NCI-H2107 (cell line): Measurements from ENCODE around the gene ANO1.

Experiments used
- DNase-seq: peaks from one replicate; lab custom pipeline; 2025; lab: John Stamatoyannopoulos, UW

Gene ANO1

GRCh38 chr11:70050243-70050642 lies 27.9 kb upstream of the ANO1 start:
- DNase-seq = no peak

GRCh38 chr11:70054004-70054403 lies 24.1 kb upstream of the ANO1 start:
- no peak for DNase-seq

GRCh38 chr11:70055444-70055843 lies 22.7 kb upstream of the ANO1 start:
- no peak for DNase-seq

DNA sequence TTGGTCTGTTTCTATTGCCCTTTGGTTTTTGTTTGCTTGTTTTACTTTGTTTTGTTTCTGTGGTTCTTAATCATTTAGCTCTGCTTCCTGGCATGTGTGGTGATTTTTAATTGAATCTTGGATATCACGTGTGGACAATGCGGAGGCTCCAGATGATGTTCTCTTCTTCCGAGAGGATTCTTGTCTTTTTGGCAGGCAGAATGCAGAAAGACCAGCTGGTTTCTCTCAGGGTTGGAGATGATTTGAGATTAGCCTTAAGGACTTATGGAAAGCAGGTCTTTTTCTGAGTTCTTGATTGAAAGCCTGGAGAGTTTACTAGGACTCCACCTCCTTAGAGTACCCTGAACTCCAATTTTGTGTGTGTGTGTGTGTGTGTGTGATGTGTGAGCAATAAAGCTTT lies 21.0 kb upstream of the ANO1 start:
- no peak for DNase-seq

DNA sequence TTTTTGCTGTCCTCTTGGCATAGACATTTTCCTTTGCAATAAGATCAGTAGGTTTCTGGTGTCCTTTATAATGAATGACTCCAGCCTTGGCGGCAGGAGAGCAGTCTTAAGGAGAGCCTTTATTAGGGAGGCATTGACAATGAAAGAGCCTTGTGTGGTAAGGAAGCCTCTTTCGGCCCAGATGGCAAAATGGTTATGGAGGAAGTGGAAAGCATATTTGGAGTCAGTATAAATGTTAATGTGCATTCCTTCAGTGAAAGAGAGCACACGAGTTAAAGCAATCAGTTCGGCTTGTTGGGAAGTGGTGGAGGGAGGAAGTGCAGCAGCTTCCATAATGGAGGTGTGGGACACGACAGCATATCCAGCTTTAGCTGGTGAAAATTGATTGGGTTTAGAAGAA lies 18.1 kb upstream of the ANO1 start:
- DNase-seq = no peak

GRCh38 chr11:70060611-70061293 lies 17.4 kb upstream of the ANO1 start:
- no peak for DNase-seq

GRCh38 chr11:70061734-70062133 lies 16.4 kb upstream of the ANO1 start:
- DNase-seq = no peak

- no peak for DNase-seq
Measured at GRCh38 chr11:70063121-70063520, 15.0 kb upstream of the ANO1 start.

GRCh38 chr11:70063555-70063954 lies 14.6 kb upstream of the ANO1 start:
- DNase-seq = no peak

GRCh38 chr11:70064008-70064725 lies 13.9 kb upstream of the ANO1 start:
- no peak for DNase-seq

DNA sequence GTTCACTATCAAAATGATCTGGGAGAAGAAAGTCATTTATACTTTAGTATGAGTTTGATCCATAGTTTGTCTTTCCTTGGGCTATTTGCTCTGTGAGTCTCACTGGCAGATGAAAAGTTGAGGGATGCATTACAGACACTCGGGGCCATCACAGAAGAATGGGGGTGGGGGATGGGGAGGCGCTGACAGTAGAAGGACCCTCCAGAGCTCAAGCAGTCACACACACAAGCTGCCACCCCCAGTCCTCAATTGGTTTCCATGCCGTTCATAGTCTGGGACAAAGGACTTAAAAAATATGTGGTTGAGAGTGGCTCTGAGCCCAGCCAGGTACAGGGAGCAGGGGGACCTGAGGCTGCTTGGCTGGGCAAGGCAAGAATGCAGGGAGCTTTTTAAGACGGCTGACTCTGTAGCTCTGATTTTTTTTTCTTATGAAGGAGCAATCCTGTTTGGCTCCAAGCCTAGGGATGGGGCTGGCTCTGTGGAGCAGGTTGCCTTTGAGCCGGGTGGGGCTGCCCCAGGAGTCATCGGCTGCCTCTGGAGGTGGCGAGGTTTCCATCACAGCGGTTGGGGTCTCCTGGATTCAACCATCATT lies 13.3 kb upstream of the ANO1 start:
- DNase-seq = no peak

- no peak for DNase-seq
Measured at GRCh38 chr11:70065318-70066135, 12.6 kb upstream of the ANO1 start.

DNA sequence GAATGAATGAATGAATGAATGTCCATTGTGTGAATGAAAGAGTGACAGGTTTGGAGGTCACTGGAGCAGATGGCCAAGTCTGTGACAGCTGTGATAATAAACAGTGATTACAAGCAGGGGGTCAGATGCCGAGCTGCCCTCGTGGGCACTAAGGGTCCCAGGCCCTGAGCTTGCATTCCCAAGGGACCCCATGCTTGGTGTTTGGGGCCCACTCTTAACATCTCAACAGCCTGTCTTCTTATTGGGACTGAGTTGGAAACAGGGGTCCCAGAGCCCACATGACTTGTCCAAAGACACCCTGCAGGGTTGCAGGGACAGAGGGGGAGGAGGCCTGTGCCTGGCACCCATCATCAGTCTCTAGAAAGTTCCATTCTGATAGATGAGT lies 12.0 kb upstream of the ANO1 start:
- DNase-seq = no peak

DNA sequence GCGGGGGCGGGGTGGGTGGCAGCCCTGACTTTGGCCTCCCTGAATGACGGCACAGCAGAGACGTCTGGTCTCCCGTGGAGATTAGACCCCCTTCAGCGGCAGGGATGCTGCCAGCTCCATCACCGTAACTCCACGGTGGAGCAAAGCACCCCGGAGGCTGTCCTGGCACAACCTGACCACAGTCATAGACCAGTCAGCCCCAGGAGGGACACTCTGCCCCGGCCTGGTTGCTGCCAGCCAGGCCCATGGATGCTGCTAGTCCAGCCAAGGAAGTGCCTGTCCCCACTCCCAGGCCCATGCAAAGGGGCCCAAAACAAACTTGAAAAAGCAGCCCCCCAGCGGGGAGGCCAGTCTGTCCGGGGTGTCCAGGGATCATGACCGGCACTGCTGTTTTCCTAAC lies 11.5 kb upstream of the ANO1 start:
- no peak for DNase-seq

DNA sequence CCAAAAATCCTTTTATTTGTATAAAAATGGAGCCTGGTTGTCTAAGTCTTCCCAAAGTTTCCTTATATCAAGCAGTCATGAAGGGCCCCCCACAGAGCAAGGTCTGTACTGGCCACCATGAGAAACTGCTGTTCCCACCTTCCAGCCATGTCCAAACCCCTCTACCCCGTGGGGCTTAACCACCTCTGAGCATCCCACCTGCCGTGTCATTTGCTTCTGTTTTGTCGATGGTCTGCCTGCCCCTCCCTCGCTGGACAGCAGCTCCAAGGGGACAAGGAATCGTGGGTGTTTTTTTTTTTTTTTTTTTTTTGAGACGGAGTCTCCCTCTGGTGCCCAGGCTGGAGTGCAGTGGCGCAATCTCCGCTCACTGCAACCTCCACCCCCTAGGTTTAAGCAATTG lies 11.1 kb upstream of the ANO1 start:
- no peak for DNase-seq

- DNase-seq = no peak
Measured at GRCh38 chr11:70067591-70068341, 10.4 kb upstream of the ANO1 start.

- no peak for DNase-seq
Measured at GRCh38 chr11:70068345-70068744, 9.8 kb upstream of the ANO1 start.

GRCh38 chr11:70068950-70069349 lies 9.2 kb upstream of the ANO1 start:
- no peak for DNase-seq

GRCh38 chr11:70070706-70071105 lies 7.4 kb upstream of the ANO1 start:
- no peak for DNase-seq

- no peak for DNase-seq
Measured at GRCh38 chr11:70071996-70072395, 6.1 kb upstream of the ANO1 start.

DNA sequence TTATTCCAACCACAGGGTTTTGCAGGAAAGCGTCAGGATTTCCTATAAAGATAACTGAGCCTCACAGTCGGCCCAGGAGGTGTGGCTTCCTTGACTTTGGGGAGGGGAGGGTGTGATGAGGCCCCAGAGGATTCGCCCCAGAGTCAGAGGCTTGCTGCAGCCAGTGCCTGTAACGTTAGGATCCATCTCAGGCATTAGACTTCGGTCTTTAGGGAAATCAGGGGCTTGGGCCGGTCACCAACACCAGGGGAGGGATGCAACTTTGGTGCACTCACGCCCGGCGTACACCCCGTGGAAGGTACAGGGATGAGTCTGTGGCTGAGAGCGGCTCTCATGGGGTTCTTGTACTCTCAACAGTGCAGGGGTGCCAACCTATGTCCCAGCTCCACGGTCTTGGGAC lies 5.7 kb upstream of the ANO1 start:
- no peak for DNase-seq
